Tibial artery (tissue), 4 donors: ENCODE data around the gene RUNX1.

Source experiments
- DNase-seq, 2 donors: peaks; one replicate each; pipeline ENCODE4 v3.0.0-alpha.2; 2019
- H3K27ac ChIP-seq, 2 donors: fragments of 200-600 bp; sonication (generic) in 1 of 2; 1 replicate in 1 of 2; 2 replicates in 1 of 2; pipeline ENCODE4 v1.5.1; 2018 to 2019; ENCODE audit warnings: mild to moderate bottlenecking in 1 of 2
- H3K27me3 ChIP-seq, 2 donors: fragments of 200-600 bp; sonication (generic) in 1 of 2; one replicate each; pipeline versions ENCODE4 v1.5.1 to v1.6.0; 2016 to 2019
- H3K36me3 ChIP-seq, 3 donors: fragments of 200-600 bp; sonication (generic) in 2 of 3; one replicate each; pipeline ENCODE4 v1.5.1; 2016 to 2019; ENCODE audit warnings: mild to moderate bottlenecking in 2 of 3
- H3K4me1 ChIP-seq, 4 donors: fragments of 200-600 bp; sonication (generic) in 2 of 4; 1 replicate in 3 of 4; 2 replicates in 1 of 4; pipeline ENCODE4 v1.5.1; 2016 to 2019
- H3K4me3 ChIP-seq, 2 donors: fragments of 200-600 bp; sonication (generic) in 1 of 2; 1 replicate in 1 of 2; 2 replicates in 1 of 2; pipeline ENCODE4 v1.5.1; 2018 to 2019; ENCODE audit warnings: mild to moderate bottlenecking in 2 of 2
- H3K9me3 ChIP-seq, 3 donors: fragments of 200-600 bp; sonication (generic) in 1 of 3; one replicate each; pipeline ENCODE4 v1.5.1; 2016 to 2019
- CTCF ChIP-seq, 2 experiments: fragments of 200-600 bp in 1 of 2; fragments of 450-650 bp in 1 of 2; IDR thresholded peaks; one replicate each; pipeline ENCODE4 v1.5.1; 2017 to 2019; ENCODE audit warnings: antibody characterized with exemption in 2 of 2, mild to moderate bottlenecking in 1 of 2, moderate library complexity in 1 of 2
- intact Hi-C: fragments of 100-400 bp; cut with DNase I; formaldehyde crosslinking; loops from one replicate; pipeline ENCODE4 v1.15.0; 2023; ENCODE audit warnings: low total_unique reads

RUNX1 gene

GRCh38 chr21:34884346-34884929, 164.7 kb downstream of the RUNX1 start:
- no peaks in the 10 kb centered on the region for H3K9me3 ChIP-seq
- DNase-seq = no peak
- TF ChIP-seq CTCF (IDR thresholded peaks at IDR 0.05) = no peak
- peak overlapping the region; percentile 61 to 80 for H3K27ac ChIP-seq
- intact Hi-C loops = loop anchor here (10.0 kb wide), 2 partner anchors 960 to 1410 kb away; partner anchors contain the start of gene TMEM50B
- H3K4me1 ChIP-seq = peaks cover 0 to 41% (median 17%) of the 10 kb centered on the region in 4 donors
- peak overlapping the region; percentile 66 to 67 for H3K4me3 ChIP-seq
- H3K27me3 ChIP-seq = peaks cover 0 to 23% of the 10 kb centered on the region in 2 donors
- peaks cover 0 to 7% (median 0%) of the 10 kb centered on the region in 3 donors for H3K36me3 ChIP-seq

- TF ChIP-seq CTCF (IDR thresholded peaks at IDR 0.05) = no peak
- H3K27ac ChIP-seq = peak overlapping the region; percentile 61 to 80
- H3K27me3 ChIP-seq = peaks cover 0 to 23% of the 10 kb centered on the region in 2 donors
- H3K9me3 ChIP-seq = no peaks in the 10 kb centered on the region
- peaks cover 0 to 7% (median 0%) of the 10 kb centered on the region in 3 donors for H3K36me3 ChIP-seq
- H3K4me3 ChIP-seq = peak overlapping the region; percentile 66 to 67
- peaks cover 0 to 41% (median 17%) of the 10 kb centered on the region in 4 donors for H3K4me1 ChIP-seq
- DNase-seq = no peak
- intact Hi-C loops = loop anchor here (10.0 kb wide), 2 partner anchors 961 to 1409 kb away; partner anchors contain the start of gene TMEM50B
Measured at GRCh38 chr21:34883491-34884271, 165.4 kb downstream of the RUNX1 start.

GRCh38 chr21:34882719-34883131, 166.4 kb downstream of the RUNX1 start:
- no peak for TF ChIP-seq CTCF (IDR thresholded peaks at IDR 0.05)

GRCh38 chr21:34881839-34882371, 167.2 kb downstream of the RUNX1 start:
- no peak for DNase-seq
- H3K36me3 ChIP-seq = peaks cover 0 to 11% (median 0%) of the 10 kb centered on the region in 3 donors
- H3K9me3 ChIP-seq = no peaks in the 10 kb centered on the region
- H3K27ac ChIP-seq = peak overlapping the region; percentile 46 to 61
- peaks cover 0 to 22% of the 10 kb centered on the region in 2 donors for H3K27me3 ChIP-seq
- H3K4me3 ChIP-seq = no peak overlapping the region
- no peak for TF ChIP-seq CTCF (IDR thresholded peaks at IDR 0.05)
- intact Hi-C loops = loop anchor here (10.0 kb wide), 2 partner anchors 963 to 1407 kb away; partner anchors contain the start of gene TMEM50B
- peaks cover 0 to 27% (median 12%) of the 10 kb centered on the region in 4 donors for H3K4me1 ChIP-seq

More at GRCh38 chr21:34882719-34883131, 166.4 kb downstream of the RUNX1 start:
- H3K27me3 ChIP-seq = peaks cover 0 to 23% of the 10 kb centered on the region in 2 donors
- H3K27ac ChIP-seq = peak overlapping the region in 1 of 2 donors; percentile 61
- peaks cover 0 to 35% (median 16%) of the 10 kb centered on the region in 4 donors for H3K4me1 ChIP-seq
- H3K4me3 ChIP-seq = peak overlapping the region in 1 of 2 donors; percentile 66
- intact Hi-C loops = loop anchor here (10.0 kb wide), 2 partner anchors 962 to 1408 kb away; partner anchors contain the start of gene TMEM50B
- H3K36me3 ChIP-seq = peaks cover 0 to 8% (median 0%) of the 10 kb centered on the region in 3 donors
- H3K9me3 ChIP-seq = no peaks in the 10 kb centered on the region
- no peak for DNase-seq

GRCh38 chr21:34881421-34881820, 167.7 kb downstream of the RUNX1 start:
- Histone ChIP-seq H3K27me3 (peaks cover 0 to 17% of the 10 kb centered on the region in 2 donors), H3K4me1 (peaks cover 0 to 22% (median 7%) of the 10 kb centered on the region in 4 donors), H3K9me3 (no peaks in the 10 kb centered on the region), H3K4me3 (no peak overlapping the region), H3K27ac (peak overlapping the region in 1 of 2 donors; percentile 61), H3K36me3 (peaks cover 0 to 11% (median 0%) of the 10 kb centered on the region in 3 donors)
- no peak for DNase-seq
- intact Hi-C loops = loop anchor here (10.0 kb wide), 2 partner anchors 963 to 1407 kb away; partner anchors contain the start of gene TMEM50B
- no peak for TF ChIP-seq CTCF (IDR thresholded peaks at IDR 0.05)
